TTC549 (cell line): ENCODE results near the gene ADARB2.

Source experiments
- FAIRE-seq: peaks from 2 replicates; lab custom pipeline; 2012; peaks lifted over from hg19 to GRCh38; lab: Jason Lieb, UNC

ADARB2 gene

DNA sequence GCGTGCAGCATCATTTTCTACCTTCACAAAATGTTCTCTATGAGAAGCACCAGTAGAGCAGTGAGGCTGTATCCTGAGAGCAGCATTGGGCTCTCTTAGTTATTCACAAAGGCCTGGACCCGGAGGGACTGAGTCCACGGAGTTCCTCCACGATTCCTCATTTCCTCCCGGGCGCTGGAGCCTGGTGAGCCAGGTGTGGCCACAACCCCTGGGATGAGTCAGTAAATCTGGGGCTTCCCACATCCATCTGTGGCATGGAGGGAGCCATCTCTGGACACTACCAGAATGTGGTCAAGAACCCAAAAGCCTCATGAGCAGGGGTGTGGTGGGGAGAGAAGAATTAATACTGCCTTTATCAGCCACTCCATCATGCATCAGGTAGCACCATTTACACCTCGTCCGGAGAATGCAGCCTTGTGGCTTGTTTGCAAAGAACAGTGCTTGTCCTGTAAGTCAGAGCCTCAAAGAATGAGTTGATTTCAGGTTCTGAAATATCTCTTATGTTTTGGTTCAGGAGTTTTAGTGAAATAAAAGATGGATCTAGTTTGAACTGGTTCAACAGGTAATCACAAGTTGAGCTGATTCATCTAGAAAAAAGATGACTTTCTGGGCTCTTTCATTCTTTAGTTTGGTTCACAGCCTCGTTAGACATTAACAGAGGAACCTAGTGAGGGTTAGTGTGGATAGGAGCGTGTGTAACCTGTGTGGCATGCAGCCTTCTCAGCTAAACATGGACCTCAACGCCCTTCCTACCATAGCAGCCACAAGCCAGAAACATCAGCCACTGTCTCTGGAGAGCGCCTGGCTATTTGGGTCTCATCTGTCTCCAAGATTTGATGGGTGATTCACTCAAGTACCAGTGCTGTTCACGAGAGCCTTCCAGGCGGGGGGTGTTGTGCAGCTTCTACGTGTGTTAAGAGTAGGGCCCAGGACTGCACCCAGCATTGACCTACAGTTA is 586.0 kb downstream of the ADARB2 start:
- FAIRE-seq: no peak

DNA sequence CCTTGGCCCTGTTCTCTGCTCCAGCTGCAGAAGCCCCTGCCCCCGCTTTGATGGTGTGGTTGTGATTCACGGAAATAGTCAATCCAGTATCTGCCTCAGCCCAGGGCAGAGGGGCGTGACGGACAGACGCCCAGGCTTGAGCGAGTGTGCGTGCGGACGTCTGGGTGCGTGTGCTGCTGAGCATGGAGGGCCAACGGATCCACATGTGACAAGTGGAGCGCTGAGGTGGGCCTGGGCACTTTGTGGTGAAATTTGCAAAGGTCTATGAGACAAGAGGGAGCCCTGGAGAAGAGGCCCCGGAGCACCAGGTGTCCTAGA is 586.7 kb downstream of the ADARB2 start:
- FAIRE-seq: no peak

DNA sequence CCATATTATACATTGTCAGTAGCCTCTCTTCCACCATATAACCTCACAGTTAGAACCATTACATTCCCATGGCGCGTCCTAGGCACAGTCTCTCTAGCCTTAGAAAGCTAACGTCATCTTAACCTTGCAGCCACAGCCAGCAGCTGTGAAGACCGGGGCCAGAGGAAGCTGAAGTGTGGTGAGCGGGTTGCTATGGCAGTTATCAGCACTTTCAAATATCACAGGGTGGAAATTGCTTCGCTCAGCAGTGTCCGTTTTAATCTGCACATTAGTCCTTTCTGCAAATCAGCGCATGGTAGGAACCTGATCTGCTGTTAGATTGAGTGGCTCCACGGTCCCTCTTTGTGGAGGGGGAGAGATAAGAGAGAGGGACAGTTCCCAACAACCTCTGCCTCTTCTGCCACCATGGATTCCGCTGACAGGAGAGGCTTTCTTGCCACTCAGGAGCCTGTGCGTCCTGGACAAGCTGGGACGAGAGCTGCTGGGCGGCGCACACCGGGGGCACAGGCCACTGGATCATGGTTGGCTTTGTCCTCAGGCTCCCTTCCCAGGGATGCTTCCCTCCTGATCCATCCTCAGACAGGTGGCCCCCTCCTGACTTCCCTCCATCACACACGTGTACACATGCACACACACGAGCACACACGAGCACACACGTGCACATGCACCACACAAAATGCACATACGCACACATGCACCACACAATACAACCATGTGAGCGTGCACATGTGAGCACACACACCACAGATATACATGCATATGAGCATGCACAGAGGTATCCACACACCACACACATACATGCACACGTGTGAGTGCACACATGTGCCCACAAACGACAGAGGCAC is 587.3 kb downstream of the ADARB2 start:
- FAIRE-seq: no peak

DNA sequence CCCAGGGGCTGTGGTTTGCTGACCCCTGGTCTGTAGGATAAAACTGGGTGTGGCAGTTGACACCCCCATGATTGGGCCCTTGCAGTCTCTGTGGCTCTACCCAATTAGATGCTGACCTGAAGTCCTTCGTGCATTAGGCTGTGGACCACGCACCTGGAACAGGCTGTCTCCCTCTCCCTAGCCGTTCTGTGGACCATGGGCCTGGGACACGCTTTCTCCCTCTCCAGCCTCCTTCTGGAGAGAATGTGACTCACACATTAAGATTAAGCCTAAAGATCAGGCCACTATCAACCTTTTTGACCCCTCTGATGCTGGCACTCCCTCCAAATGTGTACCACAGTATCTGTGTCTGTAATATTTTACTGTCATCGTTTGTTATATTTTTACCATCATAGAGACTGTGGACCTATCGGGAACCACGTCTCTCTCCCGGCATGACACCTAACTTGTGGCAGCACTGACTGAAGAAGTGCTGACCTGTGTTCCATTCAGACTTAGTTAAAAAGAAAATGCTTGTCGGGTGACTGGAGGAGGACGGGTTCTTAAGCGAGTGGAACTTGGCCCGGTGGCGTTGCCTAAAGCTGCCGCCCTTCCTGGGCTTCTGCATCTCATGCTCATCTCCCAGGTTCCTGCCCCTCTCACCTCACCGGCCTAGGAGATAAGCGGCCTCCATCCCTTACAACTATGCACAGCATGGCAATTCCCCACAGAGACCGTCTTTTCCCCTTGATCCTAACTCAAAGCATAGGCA is 588.3 kb downstream of the ADARB2 start:
- FAIRE-seq: no peak

DNA sequence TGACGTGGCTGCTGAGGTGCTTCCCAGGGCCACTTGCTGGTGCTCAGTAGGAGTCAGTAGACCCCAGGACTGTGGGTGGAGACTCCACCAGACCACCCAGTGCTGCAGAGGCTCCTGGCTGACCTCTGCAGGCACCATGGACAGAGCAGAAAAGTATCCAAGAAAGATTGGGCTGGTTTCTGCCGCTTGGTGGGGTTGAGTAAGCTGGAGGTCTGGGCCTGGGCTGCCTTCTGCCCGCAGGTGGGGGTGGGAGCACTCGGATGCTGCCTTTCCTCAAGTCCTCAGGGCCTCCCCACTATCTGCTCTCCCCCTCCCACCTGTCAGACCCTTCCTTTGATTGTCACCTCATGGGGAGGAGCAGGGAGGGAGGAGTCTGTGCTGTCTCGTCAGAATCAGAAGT is 589.5 kb downstream of the ADARB2 start:
- no peak for FAIRE-seq

DNA sequence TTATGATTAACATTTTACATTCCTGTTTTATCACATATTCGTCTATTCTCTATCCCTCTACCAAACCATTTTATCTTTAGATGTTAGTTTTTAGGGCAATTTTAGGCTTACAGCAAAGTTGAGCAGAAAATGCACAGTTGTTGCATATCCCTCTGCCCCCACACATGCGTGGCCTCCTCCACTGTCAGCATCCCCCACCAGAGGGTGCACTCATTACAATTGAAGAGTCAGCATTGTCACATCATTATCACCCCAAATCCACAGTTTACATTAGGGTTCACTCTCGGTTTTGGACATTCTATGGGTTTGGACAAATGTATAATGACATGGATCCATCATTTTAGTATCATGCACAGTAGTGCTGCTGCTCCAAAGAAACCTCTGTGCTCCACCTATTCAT is 594.7 kb downstream of the ADARB2 start:
- FAIRE-seq: no peak

DNA sequence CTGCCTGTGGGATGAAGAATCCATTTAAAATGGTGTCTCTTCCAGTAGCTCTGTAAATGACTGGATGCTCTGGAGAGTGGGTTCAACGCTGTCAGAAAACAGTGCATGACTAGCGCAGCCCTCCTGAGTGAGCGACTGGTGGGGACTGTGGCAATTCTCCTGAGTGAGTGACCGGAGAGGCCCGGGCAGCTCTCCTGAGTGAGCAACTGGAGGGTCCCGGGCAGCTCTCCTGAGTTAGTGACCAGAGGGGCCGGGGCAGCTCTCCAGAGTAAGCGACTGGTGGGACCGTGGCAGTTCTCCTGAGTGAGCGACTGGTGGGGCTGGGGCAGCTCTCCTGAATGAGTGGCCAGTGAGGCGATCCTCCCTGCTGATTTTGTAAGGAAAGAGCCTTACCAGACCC is 595.6 kb downstream of the ADARB2 start:
- no peak for FAIRE-seq

DNA sequence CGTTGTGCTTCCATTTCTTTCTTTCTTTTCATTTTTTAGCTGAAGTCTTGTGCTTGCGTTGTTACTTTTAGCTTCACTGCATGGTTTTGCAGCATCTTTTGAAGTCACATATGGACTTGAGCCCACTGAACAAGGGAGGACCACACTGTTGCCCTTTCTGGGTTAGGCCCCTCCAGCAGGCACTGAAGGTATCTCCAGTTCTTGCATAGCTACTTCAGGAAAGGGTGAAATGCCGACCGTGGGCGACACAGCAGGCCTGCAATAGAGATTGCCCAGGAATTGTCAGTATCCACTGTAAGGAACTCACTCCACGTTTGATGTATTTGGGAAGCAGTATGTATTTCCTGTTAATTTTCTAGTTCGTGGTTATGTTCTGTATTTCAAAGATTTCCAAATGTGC is 596.1 kb downstream of the ADARB2 start:
- no peak for FAIRE-seq

DNA sequence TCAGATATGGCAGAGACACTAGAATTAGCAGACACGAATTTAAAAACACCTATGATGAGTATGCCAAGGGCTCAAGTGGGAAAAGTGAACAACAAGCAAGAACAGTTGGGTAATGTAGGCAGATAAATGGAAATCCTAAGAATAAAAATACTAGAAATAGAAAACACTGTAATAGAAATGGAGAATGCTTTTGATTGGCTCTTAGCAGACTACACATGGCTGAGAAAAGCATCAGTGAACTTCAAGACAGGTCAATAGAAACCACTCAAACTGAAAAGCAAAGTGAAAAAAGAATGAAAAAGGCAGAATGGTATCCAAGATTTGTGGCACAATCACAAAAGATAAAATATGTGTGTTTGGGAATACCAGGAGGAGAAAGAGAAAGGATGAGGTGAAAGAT is 598.8 kb downstream of the ADARB2 start:
- no peak for FAIRE-seq

DNA sequence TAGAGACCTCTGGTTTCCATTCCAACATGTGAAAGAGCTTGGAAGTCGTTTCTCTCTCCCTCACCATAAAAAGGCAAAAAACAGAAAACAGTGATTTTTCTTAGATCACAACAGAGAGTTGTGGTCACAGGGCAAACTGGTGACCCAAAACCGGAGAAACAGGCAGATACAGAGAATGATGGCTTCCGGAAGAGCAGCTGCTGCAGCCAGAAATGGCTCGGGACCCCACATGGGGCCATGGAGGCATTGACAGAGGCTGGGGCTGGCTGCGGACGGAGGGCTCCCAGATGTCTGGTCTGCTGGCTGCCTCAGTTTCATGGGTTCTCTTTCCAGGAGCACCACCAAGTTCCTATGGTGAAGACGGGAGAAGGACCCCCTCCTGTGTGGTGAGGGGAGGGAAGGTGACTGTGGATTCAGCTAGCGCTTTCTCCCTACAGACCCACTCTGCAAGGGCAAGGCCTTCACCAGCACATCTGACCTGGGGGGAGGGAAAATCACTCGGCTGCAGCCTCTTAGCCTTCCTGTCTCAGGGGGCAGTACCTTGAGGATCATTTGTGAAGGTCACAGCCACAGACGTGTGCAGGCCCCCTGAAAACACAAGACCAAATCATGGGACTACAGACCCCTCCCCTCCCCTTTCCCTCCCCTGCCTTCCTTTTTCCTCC is 599.7 kb downstream of the ADARB2 start:
- no peak for FAIRE-seq

DNA sequence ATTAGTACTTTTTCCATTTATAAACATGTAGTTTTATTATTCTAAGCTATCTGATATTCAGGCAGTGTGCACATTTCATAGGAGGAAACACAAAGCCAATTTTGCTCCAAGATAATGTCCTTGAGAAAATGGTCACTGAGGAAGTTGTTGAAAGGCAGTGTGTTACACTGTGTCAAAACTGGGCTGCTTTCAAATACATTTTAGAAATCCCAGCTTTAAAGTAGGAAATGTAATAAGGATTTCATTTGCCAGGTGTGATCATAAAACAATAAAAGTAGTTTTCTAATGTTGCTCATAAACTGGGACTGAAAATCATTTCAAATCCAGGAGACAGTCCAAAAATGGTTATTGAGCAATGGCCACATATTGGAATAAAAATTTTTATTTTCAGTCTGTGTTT is 601.1 kb downstream of the ADARB2 start:
- FAIRE-seq: no peak

DNA sequence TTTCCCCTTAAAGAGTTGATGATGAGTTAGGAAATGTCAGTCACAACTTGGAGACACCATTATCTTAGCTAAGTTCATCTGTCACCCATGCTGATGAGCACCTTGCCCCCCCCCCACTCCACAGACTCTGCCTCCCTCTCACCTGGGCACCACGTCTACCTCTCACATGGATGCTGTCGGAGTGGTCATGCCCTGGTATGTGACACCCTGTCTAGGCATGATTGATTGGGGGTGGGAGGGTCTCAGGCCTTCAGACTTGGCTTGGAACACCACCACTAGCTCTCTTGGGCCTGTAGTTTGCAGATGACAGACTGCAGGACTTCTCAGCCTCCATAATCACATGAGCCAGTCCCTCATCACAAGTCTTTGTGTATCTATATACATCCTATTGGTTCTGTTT is 603.2 kb downstream of the ADARB2 start:
- no peak for FAIRE-seq

DNA sequence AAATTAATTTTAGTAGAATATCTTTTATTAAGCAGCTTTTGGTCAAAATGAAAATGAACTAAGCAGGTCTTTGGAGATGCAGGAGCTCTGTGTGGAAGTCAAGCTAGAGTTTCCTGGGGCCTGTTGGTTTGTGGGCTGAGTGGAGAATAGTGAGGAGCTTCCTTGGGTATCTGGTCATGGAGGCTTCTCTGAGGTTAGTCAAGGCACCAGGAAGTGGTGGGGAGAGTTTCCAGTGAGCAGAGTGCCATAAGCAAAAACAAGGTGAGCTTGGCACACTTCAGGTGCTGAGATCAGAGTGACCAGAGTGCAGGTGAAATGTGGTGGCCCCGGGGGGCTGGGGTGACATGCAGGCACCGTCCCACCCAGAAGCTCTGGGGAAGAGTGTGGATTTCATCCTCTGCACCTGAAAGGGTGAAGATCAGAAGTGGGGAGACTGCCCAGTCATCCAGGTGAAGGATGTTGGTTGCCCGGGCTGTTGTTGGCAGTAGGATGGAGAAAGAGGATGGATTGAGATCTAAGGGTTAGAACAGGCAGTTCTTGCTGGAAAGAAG is 603.8 kb downstream of the ADARB2 start:
- FAIRE-seq: no peak

DNA sequence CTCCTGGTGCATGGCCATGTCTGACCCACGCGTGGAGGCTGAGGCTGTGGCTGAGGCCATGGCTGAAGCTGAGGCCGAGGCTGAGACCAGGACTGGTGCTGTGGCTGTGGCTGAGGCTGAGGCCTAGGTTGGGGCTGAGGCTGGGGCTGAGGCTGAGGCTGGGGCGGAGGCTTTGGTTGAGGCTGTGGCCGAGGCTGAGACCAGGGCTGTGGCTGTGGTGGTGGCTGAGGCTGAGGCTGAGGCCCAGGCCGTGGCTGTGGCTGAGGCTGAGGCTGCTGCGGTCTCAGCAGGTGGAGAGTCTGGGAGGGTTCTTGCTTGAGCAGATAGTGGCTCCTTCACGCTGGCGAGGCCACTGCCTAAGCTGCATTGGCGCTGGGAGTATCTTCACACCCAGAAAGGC is 604.7 kb downstream of the ADARB2 start:
- no peak for FAIRE-seq

DNA sequence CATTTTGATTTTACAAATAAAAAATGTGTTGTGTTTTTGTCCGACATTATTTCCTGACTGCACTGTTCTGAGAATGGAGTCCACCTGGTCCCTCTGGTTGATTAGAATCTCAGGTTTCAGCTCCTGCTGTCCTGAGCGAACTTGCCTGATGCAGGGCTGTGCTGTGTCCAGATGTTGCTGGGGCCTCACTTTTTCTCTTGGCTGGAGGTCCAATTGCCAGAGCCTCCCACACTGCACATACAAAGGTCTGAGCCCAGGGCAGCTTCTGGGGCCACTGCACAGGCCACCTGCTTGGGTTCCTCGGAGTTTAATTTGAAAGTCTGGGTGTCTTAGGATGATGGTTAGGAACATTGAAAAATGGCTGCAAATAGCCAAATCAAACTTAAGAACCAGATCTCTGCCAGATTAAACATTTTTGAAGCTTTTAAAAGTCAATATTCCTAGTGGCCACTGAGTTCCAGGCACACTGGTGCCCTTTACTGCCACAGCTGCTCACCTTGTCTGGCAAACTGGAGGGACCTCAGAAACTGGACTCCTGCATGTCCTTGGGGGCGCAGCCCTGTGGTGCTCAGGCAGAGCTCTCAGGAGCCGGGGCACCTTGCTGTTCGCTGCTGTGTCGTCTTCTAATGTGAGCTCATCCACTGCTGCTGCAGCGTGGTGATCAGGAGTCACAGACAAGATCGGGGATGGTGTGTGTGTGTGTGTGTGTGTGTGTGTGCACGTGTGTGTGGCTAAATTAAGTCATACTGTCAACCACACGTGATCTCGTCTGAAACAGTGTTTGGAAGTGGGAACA is 606.1 kb downstream of the ADARB2 start:
- FAIRE-seq: no peak

DNA sequence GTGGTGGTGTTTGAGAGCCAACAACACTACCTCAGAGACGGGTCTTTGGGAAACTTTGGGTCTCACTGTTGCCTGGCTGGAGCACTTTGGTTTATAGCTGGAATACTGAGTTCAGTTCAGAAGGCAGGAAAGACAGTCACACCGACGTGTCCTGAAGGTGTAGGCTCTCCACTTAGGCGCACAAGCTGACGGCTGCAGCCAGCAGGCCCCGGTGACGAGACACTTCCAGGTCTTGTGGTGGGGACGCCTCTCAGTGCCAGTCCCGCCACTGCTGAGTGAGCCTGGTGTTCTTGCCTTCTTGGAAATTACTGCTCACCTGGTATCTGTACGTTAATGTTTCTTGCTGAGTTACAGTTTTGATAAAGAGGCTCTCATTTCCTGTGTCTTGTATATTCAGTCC is 607.1 kb downstream of the ADARB2 start:
- no peak for FAIRE-seq

DNA sequence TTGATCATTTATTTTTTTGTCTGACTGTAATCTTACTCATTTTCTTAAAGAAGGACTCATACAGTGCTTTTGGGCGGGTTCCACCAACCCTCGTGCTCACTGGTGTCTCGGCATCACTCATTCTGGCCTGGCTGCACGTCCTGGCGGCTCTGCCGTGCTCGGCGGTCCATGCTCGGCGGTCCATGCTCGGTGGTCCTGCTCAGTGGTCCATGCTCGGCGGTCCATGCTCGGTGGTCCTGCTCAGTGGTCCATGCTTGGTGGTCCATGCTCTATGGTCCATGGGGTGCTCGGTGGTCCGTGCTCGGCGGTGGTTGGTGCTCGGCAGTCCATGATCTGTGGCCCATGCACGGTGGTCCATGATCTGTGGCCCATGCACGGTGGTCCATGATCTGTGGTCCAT is 608.7 kb downstream of the ADARB2 start:
- no peak for FAIRE-seq

DNA sequence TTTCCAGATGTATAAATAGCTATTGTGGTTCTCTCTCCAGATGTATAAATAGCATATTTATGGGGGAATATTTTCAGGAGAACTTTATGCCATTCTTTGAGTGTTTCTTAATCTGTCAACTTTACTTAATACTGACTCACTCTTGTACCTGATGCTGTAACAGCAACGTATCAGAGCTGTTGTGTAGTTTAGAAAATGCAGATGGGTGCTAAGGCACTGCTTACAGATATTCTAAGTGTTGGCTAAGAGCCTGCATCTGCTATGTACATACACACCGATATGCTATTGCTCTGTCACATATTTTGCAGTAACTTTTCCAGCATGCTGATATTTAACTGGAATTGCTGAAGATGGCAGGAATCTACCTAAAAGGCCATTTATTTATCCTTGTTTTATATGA is 609.2 kb downstream of the ADARB2 start:
- no peak for FAIRE-seq

DNA sequence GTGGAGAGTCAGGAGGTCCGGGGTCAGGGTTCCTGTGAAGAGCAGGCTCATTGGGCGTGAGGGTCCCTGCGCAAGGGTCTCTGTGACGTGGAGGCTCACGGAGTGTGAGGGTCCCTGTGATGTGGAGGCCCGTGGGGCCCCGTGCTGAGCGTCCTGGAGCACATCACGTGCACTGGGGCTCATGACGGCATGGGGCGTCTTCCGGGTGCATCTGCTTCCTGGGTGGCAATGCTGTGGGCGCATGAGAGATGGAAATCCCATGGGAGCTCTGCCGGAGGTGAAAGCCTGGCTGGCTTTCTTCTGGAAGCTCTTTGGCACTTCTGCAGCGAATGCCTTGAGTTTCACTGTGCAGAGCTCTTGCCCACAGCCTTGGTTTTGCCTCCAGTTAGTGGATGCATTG is 609.7 kb downstream of the ADARB2 start:
- no peak for FAIRE-seq
